ENCODE measurements around the gene CYP3A7. TPM values are rescaled to one million over a fixed set of nuclear protein-coding genes. Genes with fewer than 3 reads are reported as not detected.
"Not testable (repeated sequence)": the region's sequence is repeated elsewhere in the genome, so short reads cannot be mapped to it uniquely, and the experiment has no call there.

CYP3A7 gene
- total and polyA plus RNA-seq, 2 donors (not counting 3 experiments of a cell fraction or from before 2014, with no cell fraction given), result not detected

- Histone ChIP-seq H3K4me1 (ENCODE audit: control insufficient read depth, extremely low read depth, insufficient read depth, low read length) (no peaks in the 10 kb centered on the region), H3K4me2 (ENCODE audit: insufficient read depth, low read length) (no peak overlapping the region), H3K9me1 (replicated peaks; ENCODE audit: control insufficient read depth, extremely low read depth, insufficient read depth, low read length) (no peaks in the 10 kb centered on the region), H3K9me3 (replicated peaks; ENCODE audit: control insufficient read depth, insufficient read depth, low read length) (no peaks in the 10 kb centered on the region), H3K27ac (ENCODE audit: insufficient read depth, low read depth, low read length) (no peak overlapping the region), H3K79me2 (ENCODE audit: control insufficient read depth, insufficient read depth, low read length) (no peaks in the 10 kb centered on the region), H3K4me3 (replicated peaks in 1 of 3; ENCODE audit: insufficient read depth in 1 of 3, low read depth in 1 of 3, low read length in 3 of 3) (no peak overlapping the region), H2AFZ (ENCODE audit: low read depth, low read length) (no peak overlapping the region), H3K27me3 (ENCODE audit: control insufficient read depth in 2 of 2, insufficient read depth in 2 of 2, low read length in 2 of 2) (peaks cover 0 to 2% of the 10 kb centered on the region in 2 experiments), H3K9ac (replicated peaks; ENCODE audit: extremely low read depth, insufficient read depth, low read length) (no peak overlapping the region), H4K20me1 (replicated peaks; ENCODE audit: control insufficient read depth, extremely low read depth, insufficient read depth, low read length) (no peaks in the 10 kb centered on the region), H3K36me3 (ENCODE audit: control insufficient read depth in 2 of 2, extremely low read depth in 1 of 2, insufficient read depth in 2 of 2, low read length in 2 of 2) (no peaks in the 10 kb centered on the region)
- FAIRE-seq (no peak), DNase-seq (ENCODE audit: low read depth, low spot score) (no peak)
- ChIA-PET POLR2A (no interaction called here), CTCF (no interaction called here)
- TF ChIP-seq CTCF (IDR thresholded peaks at IDR 0.05; ENCODE audit: extremely low read depth in 1 of 2, insufficient read depth in 1 of 2, low read depth in 1 of 2, low read length in 2 of 2), result no peak
- TF ChIP-seq, protein P1, sequence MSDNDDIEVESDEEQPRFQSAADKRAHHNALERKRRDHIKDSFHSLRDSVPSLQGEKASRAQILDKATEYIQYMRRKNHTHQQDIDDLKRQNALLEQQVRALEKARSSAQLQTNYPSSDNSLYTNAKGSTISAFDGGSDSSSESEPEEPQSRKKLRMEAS (IDR thresholded peaks at IDR 0.05; ENCODE audit: insufficient read depth, insufficient read length), result no peak
- no peak for TF ChIP-seq POLR2AphosphoS5 (IDR thresholded peaks at IDR 0.05; ENCODE audit: insufficient read depth, low read depth, low read length)
- intact Hi-C loops (cut with micrococcal nuclease), result no loop called here
- dilution Hi-C loops (cut with MboI; ENCODE audit: extremely low pct_ligation_motif_present, low sequenced_read_pairs), result no loop called here
- BruUV-seq (replicated peaks), result no TSS peak
Observed at GRCh38 chr7:99737726-99738125, 2.7 kb upstream of the CYP3A7 start.

- H3K9ac ChIP-seq (replicated peaks; ENCODE audit: extremely low read depth, insufficient read depth, low read length); H4K20me1 ChIP-seq (replicated peaks; ENCODE audit: control insufficient read depth, extremely low read depth, insufficient read depth, low read length); CTCF ChIA-PET; H3K4me2 ChIP-seq (ENCODE audit: insufficient read depth, low read length); H2AFZ ChIP-seq (ENCODE audit: low read depth, low read length); intact Hi-C loops (cut with micrococcal nuclease); H3K4me1 ChIP-seq (ENCODE audit: control insufficient read depth, extremely low read depth, insufficient read depth, low read length); H3K9me3 ChIP-seq (replicated peaks; ENCODE audit: control insufficient read depth, insufficient read depth, low read length); H3K4me3 ChIP-seq (replicated peaks in 1 of 3; ENCODE audit: insufficient read depth in 1 of 3, low read depth in 1 of 3, low read length in 3 of 3); H3K9me1 ChIP-seq (replicated peaks; ENCODE audit: control insufficient read depth, extremely low read depth, insufficient read depth, low read length); dilution Hi-C loops (cut with MboI; ENCODE audit: extremely low pct_ligation_motif_present, low sequenced_read_pairs); H3K27ac ChIP-seq (ENCODE audit: insufficient read depth, low read depth, low read length); DNase-seq (ENCODE audit: low read depth, low spot score); FAIRE-seq; H3K36me3 ChIP-seq (ENCODE audit: control insufficient read depth in 2 of 2, extremely low read depth in 1 of 2, insufficient read depth in 2 of 2, low read length in 2 of 2); H3K79me2 ChIP-seq (ENCODE audit: control insufficient read depth, insufficient read depth, low read length); H3K27me3 ChIP-seq (ENCODE audit: control insufficient read depth in 2 of 2, insufficient read depth in 2 of 2, low read length in 2 of 2); BruUV-seq (replicated peaks); POLR2A ChIA-PET: not testable (repeated sequence)
Observed at GRCh38 chr7:99736667-99737066, 1.7 kb upstream of the CYP3A7 start.

All from endothelial cell of umbilical vein (primary cell).